ENCODE results near the gene RFLNA.

DNA sequence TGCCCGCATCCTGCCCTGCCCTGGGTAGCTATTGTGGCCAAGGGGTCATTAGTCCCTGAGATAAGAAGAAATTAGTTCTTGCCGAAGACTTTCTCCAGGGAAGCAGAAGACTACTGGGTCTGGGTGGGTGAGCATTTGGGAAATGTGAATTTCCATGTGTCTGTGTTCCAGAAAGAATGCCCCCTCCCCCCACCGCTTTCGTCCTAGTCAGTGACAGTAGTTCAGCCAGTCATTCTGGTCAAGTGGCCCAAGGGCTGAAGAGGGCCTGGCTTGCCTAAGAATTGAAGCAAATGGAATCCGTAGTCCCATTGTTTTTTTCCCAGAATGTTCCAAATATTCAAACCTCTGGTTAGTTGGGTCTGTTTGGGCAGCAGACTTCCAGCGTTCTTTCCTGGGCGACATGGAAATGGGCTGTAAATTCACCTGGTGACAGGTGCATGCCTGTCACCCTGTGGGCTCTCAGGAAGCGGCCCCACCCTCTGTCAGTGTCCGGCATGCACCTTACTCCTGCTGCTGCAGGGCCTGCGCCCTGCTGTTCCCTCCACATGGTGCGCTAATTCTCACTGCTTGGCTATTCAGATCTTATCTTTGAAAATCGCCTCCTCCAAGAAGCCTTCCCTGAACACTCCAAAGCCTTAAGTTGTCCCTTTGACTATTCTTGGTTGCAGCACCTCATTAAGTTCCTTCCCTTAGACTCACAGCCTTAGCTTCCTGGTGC is 1.4 kb upstream of the RFLNA start:
- TF ChIP-seq, protein P1, sequence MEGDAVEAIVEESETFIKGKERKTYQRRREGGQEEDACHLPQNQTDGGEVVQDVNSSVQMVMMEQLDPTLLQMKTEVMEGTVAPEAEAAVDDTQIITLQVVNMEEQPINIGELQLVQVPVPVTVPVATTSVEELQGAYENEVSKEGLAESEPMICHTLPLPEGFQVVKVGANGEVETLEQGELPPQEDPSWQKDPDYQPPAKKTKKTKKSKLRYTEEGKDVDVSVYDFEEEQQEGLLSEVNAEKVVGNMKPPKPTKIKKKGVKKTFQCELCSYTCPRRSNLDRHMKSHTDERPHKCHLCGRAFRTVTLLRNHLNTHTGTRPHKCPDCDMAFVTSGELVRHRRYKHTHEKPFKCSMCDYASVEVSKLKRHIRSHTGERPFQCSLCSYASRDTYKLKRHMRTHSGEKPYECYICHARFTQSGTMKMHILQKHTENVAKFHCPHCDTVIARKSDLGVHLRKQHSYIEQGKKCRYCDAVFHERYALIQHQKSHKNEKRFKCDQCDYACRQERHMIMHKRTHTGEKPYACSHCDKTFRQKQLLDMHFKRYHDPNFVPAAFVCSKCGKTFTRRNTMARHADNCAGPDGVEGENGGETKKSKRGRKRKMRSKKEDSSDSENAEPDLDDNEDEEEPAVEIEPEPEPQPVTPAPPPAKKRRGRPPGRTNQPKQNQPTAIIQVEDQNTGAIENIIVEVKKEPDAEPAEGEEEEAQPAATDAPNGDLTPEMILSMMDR (IDR thresholded peaks at IDR 0.05; ENCODE audit: low read length), result no peak
- TF ChIP-seq EZH2 (optimal IDR thresholded peaks at IDR 0.05; ENCODE audit: low read depth, low read length) (no peak), EZH2phosphoT487 (IDR thresholded peaks at IDR 0.05; ENCODE audit: low read length) (no peak)
